MG63 (cell line): ENCODE measurements around the gene TNFAIP8. TPM values are rescaled to one million over a fixed set of nuclear protein-coding genes. Genes with fewer than 3 reads are reported as not detected.

Experiments used
- DNase-seq: peaks from one replicate; pipeline ENCODE4 v3.0.0-alpha.2; 2020
- H3K27me3 ChIP-seq: fragments of 250-450 bp; sonication (Bioruptor Pico); 2 replicates; pipeline ENCODE4 v1.5.1; 2020; ENCODE audit warnings: mild to moderate bottlenecking, moderate library complexity
- H3K36me3 ChIP-seq: fragments of 250-450 bp; sonication (Bioruptor Pico); 2 replicates; pipeline ENCODE4 v1.5.1; 2020; ENCODE audit warnings: mild to moderate bottlenecking, moderate library complexity
- H3K4me3 ChIP-seq: fragments of 250-450 bp; sonication (Bioruptor Pico); 2 replicates; pipeline ENCODE4 v1.5.1; 2020; ENCODE audit warnings: mild to moderate bottlenecking, moderate library complexity
- H3K9me3 ChIP-seq: fragments of 250-450 bp; sonication (Bioruptor Pico); 2 replicates; pipeline ENCODE4 v1.5.1; 2020; ENCODE audit warnings: mild to moderate bottlenecking, moderate library complexity
- total RNA-seq: library from RNA; depleted of rRNA; stranded (reverse); fragments of >200 nt; shearing (Covaris generic); gene quantifications from 2 replicates; pipeline ENCODE4 v1.2.3, GENCODE V29; 2014; ENCODE audit warnings: low replicate concordance

The TNFAIP8 gene
- total RNA-seq, 1 experiment from 2014 or later, result 12.1 TPM

DNA sequence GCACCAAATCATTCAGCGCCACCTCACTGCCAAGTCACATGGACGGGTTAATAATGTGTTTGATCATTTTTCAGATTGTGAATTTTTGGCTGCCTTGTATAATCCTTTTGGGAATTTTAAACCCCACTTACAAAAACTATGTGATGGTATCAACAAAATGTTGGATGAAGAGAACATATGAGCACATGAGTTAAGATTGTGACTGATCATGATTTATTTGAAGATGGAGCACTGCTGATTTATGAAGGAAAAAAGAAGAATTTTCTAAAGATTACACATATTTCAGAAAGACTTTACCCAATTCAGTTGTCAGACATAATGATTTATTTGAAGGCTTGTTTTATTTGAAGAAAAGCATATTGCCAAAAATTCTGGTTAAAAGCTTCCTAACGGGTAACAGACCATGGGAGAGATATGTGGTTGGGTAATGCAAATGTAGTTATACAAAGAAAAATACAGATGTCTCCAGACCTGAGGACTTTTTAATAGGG lies 37.4 kb downstream of the TNFAIP8 start:
- DNase-seq, result no peak

DNA sequence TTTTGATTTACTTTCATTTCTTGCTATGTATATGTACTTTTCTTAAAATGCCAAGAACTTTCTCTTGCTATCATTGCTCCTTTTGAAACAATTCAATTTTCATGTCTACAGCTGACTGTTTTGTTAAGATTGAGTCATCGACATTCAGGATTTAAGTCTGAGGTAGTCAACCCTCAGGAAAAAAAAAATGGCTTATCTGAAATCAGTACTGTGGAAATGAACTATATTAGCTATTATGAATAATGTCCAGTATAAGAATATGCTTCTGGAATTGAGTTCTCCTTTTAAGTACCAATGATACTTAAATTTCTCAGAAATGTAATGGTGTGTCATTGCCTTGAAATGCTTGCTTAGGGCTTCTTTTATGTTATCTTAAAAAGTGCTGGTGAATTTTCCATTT lies 37.9 kb downstream of the TNFAIP8 start:
- Histone ChIP-seq H3K4me3 (no peak overlapping the region), H3K9me3 (no peaks in the 10 kb centered on the region), H3K27me3 (no peaks in the 10 kb centered on the region), H3K36me3 (peaks cover 2% of the 10 kb centered on the region; the same call in 1 of the 2 replicates)
- DNase-seq, result no peak

More for the DNA sequence above, 37.4 kb downstream of the TNFAIP8 start:
- H3K9me3 ChIP-seq, result no peaks in the 10 kb centered on the region
- H3K27me3 ChIP-seq, result no peaks in the 10 kb centered on the region
- H3K36me3 ChIP-seq, result peaks cover 2% of the 10 kb centered on the region; the same call in 1 of the 2 replicates
- no peak overlapping the region for H3K4me3 ChIP-seq

DNA sequence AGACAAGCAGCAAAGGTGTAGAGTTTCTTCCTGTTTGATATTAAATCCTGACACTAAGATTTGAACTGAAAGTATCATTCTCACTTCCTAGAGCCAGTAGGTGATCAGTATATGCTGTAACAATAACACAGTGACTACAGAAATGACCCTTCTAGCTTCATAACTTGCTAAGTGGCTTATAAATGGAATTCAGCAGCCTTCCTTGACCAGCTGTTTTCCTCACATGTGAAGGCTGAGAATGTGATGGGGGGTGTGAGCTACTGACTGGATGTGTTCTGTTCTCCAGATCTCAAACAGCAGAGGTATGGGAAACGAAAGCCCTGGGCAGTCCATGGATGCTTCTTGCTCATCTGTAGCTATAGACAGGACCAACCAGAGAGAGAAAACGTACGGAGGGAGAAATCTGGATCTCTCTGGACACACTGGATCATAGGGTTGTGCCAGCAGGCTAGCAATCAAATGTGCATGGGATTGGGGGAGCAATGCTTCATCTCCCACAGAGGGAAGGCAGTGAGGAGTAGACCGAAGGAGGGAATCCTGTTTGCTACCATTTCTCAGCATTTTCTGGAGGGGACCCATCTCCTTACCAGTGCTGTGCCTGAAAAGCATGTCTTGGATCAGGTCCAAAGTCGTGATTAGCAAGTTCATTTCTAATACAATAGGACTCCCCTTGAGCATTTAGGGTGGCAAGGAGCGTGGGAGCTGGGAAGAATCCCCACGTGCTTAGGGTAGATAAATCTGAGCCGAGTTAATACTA lies 39.4 kb downstream of the TNFAIP8 start:
- Histone ChIP-seq H3K27me3 (no peaks in the 10 kb centered on the region), H3K9me3 (no peaks in the 10 kb centered on the region)

DNA sequence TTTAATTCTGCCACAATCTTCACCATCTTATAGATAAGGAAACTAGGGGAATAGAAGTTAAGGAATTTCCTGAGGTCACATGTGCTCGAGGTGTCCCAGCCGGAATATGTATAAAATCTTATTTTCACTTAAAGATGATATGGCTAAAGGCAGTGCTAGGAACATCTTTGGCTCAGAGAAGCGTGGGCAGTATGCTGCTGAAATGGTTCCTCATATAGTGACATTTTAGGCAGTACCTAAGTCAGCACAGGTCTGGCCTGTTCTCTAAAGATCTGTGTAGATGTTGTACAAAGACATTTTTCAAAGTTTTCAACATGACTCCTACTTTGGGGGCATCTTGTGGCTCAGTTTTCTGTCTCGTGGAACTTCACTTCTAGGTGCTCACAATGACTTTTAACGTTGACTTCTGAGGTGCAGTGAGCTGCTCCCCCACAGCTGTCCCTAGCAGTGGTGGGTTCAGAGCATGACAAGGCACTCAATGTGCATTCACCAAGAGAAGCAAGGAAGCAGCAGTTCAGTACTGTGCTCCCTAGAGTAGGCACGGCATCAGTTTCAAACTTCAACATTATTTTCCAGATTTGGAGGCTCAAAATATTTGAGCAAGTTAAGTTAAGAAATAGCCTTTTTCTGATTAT lies 40.3 kb downstream of the TNFAIP8 start:
- Histone ChIP-seq H3K4me3 (no peak overlapping the region), H3K27me3 (no peaks in the 10 kb centered on the region), H3K36me3 (peaks cover 2% of the 10 kb centered on the region; the same call in 1 of the 2 replicates), H3K9me3 (no peaks in the 10 kb centered on the region)
- DNase-seq, result no peak

More for the DNA sequence above, 39.4 kb downstream of the TNFAIP8 start:
- peaks cover 2% of the 10 kb centered on the region; the same call in 1 of the 2 replicates for H3K36me3 ChIP-seq
- no peak overlapping the region for H3K4me3 ChIP-seq
- DNase-seq, result no peak

DNA sequence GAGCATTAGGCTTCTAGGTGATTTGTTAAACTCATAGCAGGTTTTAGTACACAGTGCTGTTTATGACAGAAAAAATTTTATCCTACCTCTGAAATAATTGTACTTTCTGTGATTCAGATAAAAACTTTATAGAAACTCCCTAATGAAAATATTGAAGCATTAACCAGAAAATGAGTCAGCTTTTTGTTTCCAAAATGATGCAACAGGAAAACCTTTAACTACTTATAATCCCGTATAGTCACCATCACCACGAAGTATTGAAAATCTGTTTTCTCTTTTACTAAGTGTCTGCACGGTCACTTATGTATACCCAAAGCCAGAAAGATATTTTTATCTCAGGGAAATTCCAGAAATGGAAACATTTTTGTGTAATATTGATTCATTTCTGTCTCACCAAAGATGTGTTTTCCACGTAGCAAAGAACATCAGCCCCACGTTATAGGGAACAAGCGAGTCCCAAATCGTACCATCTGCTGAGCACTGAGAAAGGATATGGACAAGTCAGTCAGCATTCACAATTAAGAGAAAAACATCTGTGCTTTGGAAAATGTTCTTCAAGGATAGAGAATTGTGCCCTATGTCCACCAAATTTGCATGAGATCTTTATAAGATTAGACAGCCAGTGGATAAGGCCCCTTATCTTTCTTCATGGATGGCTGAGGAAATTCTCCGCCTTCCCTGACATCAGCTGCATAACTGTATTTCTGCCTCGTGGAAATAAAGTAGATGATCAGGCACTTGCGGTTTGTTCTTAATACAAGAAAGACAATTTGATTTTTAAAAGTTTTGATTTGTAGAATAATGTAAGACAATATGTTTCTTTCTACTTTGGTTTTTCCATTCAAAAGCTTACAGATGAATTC lies 41.9 kb downstream of the TNFAIP8 start:
- peaks cover 2% of the 10 kb centered on the region; the same call in 1 of the 2 replicates for H3K36me3 ChIP-seq
- H3K4me3 ChIP-seq, result 0 out of 2 replicates have a peak overlapping the region, but pooled peaks have one; percentile 1
- no peaks in the 10 kb centered on the region for H3K27me3 ChIP-seq
- H3K9me3 ChIP-seq, result no peaks in the 10 kb centered on the region
- no peak for DNase-seq

DNA sequence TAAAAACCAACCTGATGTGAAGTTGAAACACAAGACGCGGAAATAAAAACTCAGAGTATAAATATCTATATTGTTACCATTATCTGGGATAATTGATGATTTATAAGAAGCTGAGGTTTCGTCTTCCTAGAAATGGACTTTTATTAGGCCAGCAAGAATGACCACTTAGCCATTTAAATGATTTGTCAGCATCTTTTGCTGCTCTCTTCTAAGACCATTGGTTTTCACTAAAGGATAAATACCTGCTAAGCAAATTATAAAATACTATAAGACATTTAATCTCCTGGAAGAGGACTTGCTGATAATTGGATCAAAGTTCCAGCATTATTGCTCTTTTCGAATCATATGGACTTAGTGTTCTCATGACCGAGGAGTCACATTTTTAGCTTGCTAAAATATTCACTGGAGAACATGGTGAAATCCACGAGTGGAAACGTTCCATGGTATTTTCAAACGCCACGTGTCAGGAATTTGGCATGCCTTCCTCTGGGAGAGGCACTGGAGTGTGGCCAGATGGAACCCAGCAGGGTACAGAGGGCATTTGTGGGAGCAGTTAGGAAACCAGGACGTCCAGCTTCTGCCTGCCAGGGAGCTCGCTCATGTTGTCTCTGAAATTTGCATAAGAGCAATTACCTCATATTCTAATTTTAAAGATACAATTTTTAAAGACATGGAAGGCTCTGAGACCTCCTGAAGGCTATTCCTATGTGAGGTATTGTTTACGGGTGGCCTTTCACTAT lies 43.1 kb downstream of the TNFAIP8 start:
- Histone ChIP-seq H3K4me3 (no peak overlapping the region), H3K9me3 (no peaks in the 10 kb centered on the region)
- peak; percentile 76 for DNase-seq

DNA sequence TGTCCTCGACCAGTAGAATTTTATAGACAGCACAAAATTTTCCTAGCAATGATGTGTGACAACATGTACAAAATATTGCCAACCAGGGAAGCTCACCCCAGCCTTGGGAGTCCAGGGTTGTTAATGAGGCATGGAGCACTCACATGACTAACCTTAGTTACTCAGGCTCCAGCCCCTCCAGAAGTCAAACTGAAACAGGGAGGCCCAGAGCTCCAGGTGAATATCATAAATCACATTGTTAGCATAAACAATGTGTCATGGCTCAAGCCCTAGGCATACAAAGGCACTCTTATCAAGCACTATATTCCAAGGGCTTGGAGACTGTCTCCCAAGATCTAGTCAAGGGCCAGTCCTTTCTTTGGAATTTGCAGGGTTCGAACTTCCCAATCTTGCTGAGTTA lies 44.4 kb downstream of the TNFAIP8 start:
- Histone ChIP-seq H3K27me3 (no peaks in the 10 kb centered on the region), H3K9me3 (no peaks in the 10 kb centered on the region), H3K36me3 (no peaks in the 10 kb centered on the region), H3K4me3 (no peak overlapping the region)
- no peak for DNase-seq

More for the DNA sequence above, 43.1 kb downstream of the TNFAIP8 start:
- Histone ChIP-seq H3K36me3 (no peaks in the 10 kb centered on the region), H3K27me3 (no peaks in the 10 kb centered on the region)

DNA sequence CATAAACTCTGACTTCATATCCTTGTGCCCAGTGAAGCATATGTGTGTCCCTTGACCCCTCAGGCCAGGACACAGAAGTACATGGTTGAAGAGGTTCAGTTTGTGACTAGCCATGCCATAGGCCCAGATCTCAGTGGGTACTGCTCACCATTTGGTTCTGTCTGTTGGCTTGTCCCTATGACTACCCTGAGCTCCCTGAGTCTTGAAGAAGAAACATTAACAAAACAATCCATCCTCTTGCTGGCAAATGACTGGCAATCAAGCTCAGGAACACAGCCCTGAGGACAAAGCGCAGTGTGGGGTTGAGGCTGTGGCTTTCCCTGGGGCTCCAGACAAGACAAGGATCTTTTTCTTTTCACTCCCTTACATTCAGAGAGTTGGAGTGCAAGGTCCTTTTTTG lies 46.3 kb downstream of the TNFAIP8 start:
- DNase-seq, result no peak
- no peak overlapping the region for H3K4me3 ChIP-seq
- no peaks in the 10 kb centered on the region for H3K9me3 ChIP-seq
- no peaks in the 10 kb centered on the region for H3K36me3 ChIP-seq
- H3K27me3 ChIP-seq, result no peaks in the 10 kb centered on the region

DNA sequence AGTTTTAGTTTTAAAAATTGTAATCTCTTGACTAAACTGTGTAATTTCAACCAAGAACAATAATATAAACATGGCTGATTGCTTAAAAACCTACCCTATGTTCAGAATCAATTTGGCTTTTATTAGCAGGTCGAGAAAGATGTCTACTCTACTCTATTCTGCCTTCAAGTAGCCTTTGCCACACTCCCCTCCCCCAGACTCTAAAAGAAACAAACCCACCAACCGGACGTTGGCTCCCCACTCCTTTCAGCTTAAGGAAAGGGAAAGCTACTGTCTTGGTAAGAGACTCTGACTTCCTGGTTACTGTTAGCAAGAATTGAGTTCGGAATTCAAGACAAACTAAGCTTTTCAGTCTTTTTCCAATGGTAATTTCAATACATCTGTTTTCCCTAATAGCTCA lies 46.7 kb downstream of the TNFAIP8 start:
- Histone ChIP-seq H3K9me3 (no peaks in the 10 kb centered on the region), H3K27me3 (no peaks in the 10 kb centered on the region), H3K4me3 (no peak overlapping the region), H3K36me3 (no peaks in the 10 kb centered on the region)
- no peak for DNase-seq

DNA sequence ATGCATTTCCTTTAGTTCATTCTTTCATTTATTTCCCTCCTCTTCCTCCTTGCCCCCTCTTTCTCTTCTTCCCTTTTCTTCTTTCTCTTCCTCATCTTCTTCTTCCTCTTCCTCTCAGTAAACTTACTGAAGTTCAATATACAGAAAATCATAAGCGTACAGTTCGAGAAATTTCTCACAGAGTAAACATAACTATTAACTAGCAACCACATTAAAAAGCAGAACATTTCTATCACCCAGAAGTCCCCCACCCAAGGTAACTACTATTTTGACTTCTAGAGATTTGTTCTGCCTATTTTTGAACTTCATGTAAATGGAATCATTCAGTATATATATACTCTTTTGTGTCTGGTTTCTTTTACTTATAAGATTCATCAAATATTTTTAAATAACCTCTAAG lies 48.2 kb downstream of the TNFAIP8 start:
- no peak for DNase-seq
- Histone ChIP-seq H3K36me3 (no peaks in the 10 kb centered on the region), H3K4me3 (no peak overlapping the region), H3K27me3 (no peaks in the 10 kb centered on the region), H3K9me3 (no peaks in the 10 kb centered on the region)

DNA sequence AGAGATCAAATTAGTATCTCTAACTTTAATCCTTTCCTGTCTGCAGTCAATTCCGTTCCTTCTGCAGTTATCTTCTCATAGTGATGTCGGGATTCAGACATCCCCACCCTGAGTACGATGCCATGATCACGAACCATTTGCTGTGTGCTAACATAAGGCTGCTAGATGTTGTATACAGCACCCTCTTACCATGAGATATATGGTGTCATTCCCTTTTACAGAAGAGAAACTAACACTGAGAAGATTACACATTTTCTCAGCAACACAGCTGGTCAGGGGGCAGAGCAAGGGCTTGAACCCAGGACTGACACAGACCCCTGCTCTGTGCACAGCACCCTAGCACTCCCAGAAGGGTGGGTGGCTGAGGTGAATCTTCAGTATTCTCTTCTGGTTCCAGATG lies 49.6 kb downstream of the TNFAIP8 start:
- H3K4me3 ChIP-seq, result no peak overlapping the region
- H3K36me3 ChIP-seq, result no peaks in the 10 kb centered on the region
- DNase-seq, result no peak
- no peaks in the 10 kb centered on the region for H3K27me3 ChIP-seq
- no peaks in the 10 kb centered on the region for H3K9me3 ChIP-seq

DNA sequence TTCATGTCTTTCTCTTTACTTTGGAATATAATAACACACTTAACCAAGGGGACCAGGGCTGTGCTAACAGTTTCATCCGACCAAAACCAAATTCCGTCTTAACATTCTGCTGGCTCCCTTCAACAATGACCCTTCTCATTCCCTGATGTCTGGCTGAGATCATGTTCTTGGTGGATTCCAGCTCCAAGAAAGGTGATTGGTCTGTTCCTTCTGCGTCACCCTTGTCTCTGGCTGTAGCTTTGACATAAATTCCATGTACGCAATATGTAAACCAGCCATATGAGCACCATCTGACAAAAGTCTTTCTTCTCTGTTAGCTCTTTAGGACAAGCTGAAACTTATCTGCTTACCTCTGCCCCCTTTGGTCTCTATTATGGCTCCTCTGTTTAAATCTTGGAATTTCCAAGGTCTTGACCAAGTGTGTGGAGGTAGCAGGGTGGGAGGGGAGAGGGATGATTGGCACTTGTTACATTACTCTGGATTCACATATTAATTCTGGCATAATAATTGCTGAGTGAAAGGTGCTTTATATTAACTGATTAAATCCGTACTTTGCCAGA lies 50.8 kb downstream of the TNFAIP8 start:
- Histone ChIP-seq H3K36me3 (no peaks in the 10 kb centered on the region), H3K9me3 (no peaks in the 10 kb centered on the region), H3K4me3 (no peak overlapping the region), H3K27me3 (no peaks in the 10 kb centered on the region)
- DNase-seq, result no peak

DNA sequence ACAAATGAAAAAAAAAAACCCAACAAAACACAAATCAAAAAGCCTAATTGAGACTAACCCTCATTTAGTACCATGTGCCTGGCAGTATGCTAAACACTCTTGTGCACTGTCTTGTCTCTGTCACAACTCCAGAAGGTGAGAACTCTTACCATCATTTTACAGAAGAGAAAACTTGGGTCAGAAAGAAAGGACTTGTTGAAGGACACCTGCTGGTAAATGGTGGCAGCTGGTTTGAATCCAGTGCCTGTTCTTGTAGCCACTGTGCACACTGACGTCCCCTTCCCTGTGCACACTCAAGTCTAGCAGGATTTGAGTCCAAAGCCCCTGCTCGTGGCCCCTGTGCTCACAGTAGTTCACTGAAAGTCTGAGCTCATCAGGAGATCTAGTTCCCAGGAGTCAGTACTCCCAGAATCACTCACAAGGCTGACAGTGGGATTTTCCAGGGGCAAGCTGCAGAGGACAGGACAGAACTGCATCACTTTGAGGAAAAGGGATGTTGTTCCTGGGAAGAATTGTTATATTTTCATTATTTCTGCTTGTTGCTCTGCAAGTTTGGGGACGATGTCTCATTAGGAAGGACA lies 53.5 kb downstream of the TNFAIP8 start:
- no peaks in the 10 kb centered on the region for H3K36me3 ChIP-seq
- H3K27me3 ChIP-seq, result no peaks in the 10 kb centered on the region
- H3K9me3 ChIP-seq, result no peaks in the 10 kb centered on the region
- H3K4me3 ChIP-seq, result no peak overlapping the region
- DNase-seq, result no peak

DNA sequence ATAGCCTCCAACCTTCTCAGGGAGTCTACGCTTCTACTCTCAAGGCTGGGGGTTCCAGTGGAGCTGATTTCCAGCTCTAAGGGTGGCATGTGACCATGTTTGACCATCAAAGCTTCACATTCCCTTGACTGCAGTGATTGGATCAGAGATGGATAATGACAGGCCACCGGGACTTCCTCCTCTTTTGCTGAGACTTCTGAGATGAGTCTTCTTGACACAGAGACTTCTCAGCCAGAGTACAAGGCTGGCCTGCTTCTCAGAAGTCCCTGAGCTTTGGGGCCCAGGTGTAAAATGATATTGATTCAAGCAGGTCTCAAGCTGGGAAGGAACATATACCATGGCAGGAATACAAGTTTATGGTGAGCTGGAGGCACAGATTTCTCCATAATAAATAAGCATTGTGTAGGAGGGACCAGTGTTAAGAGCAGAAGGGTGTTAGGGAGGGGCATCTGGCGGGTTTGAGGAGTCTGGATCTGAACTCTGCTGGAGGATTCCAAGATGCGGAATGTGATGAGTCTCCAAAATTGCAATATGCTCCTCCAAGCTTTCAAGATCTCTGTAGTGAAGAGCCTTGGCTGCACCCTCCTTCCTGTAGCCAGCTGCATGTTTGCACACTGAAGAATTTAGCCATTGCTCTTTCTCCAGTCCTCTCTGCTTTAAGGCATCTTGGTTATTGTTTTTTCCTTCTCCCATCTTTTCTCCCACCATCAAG lies 54.8 kb downstream of the TNFAIP8 start:
- no peaks in the 10 kb centered on the region for H3K36me3 ChIP-seq
- H3K4me3 ChIP-seq, result no peak overlapping the region
- H3K27me3 ChIP-seq, result no peaks in the 10 kb centered on the region
- H3K9me3 ChIP-seq, result no peaks in the 10 kb centered on the region
- DNase-seq, result peak; percentile 30
